ENCODE data around the gene MAPKAPK2.

- TF ChIP-seq CTCF (IDR thresholded peaks at IDR 0.05), result no peak
- TF ChIP-seq POLR2A (IDR thresholded peaks at IDR 0.05), result no peak
These were observed 21.3 kb upstream of the MAPKAPK2 start for GRCh38 chr1:206663362-206663761.

Measured in adrenal gland (tissue), 5 donors.